Measurements from ENCODE around the gene SNAI3.

The SNAI3 gene

DNA sequence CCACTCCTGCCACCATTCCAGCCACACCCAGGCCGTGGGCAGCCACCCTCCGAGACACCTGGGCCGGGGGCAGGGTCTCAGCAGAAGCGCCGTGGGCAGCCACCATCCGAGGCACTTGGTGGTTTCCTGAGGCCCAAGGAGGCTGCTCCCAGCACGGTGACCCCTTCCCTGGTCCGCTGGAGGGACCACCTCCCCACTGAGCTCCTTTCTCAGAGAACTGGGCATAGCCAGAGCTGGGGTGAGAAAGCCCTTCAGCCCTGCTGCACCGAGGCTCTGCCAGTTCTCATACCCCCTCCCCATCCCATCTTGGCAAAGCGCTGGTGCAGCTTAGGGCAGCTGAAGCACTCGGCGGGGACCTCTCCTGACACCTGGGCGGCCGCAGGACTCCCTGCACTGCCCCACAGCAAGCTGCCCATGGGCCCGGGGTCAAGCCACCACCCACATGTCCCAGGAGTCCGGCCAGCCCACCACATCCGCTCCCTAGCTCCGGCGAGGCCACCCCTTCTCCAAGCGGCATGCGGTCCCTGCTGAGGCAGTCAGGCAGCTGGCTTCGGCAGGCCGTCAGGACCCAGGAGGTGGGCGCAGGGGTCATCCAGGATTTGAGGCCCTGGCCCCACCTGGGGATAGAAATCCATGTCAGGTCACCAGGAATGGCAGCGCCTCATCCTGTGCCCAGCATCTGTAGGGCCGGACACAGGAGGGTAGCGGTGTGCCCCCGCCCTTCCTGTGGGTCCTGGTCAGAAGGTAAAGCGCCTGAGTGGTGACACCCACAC lies 34.1 kb downstream of the SNAI3 start:
- Histone ChIP-seq H3K9me3 (ENCODE audit: control insufficient read depth, insufficient read depth, low read length) (no peaks in the 10 kb centered on the region), H3K4me1 (ENCODE audit: insufficient read depth, low read length) (no peaks in the 10 kb centered on the region; the same call in 1 of the 2 replicates), H3K36me3 (ENCODE audit: insufficient read depth, low read length) (no peaks in the 10 kb centered on the region), H3K9ac (ENCODE audit: low read depth, low read length) (no peak overlapping the region)

DNA sequence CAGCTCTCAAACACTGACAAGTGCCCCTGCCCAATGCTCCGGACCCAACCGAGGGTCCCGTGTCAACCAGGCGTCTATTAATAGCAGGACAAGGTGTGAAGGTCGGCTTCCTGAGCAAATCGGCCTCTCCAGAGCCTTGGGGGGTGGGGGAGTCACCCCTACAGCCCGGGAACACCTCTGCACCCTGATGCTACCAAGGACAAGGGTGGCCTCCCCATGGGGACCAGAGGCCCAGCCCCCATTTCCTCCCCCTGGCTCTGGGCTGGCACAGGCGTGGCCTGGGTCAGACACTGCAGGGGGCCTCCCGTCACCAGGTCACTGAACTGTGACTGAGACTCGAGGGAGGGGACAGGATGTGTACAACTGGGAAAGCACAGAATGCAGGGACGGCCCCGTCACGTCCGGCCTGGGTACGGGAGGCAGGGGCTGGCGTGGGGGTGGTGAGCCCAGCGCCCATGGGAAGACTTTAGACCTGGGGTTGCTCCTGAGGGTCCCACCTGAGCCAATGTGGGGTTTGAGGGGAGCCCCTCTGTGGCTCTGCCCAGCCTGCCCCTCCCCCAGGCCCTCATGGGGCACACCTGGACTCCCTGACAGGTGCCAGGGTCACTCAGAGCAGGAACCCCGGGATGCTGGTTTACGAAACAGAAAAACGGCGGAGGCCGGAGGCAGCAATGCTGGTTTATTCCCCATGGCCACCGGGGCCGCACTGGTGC lies 34.9 kb downstream of the SNAI3 start:
- H3K9ac ChIP-seq (ENCODE audit: low read depth, low read length), result peak overlapping the region; percentile 79; the same call in 1 of the 2 replicates
- H3K9me3 ChIP-seq (ENCODE audit: control insufficient read depth, insufficient read depth, low read length), result no peaks in the 10 kb centered on the region
- no peaks in the 10 kb centered on the region for H3K36me3 ChIP-seq (ENCODE audit: insufficient read depth, low read length)
- H3K4me1 ChIP-seq (ENCODE audit: insufficient read depth, low read length), result no peaks in the 10 kb centered on the region; the same call in 1 of the 2 replicates

DNA sequence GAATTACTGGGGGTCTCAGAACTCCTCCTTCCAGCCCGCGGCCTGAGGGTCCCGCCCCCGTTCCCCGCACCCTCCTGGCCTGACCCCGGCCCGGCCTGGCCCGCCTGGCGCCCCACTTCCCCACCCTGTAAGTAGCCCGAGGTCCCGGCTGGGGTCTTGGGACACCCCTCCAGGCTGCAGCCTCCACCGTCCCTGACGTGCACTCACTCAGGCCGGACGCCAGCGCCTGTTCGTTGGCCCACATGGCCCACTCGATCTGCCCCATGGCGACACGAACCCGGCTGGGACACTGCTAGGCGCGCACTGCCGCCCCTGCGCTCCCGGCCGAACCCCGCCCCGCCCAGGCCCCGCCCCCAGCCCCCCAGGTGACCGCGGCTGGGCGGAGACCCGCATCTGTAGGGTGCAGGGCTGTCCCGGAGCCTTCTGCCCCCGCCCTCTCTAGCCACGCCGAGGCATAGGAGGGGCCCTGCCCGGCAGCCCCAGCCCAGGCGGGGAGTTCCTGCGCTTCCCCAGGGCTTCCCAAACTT lies 35.5 kb downstream of the SNAI3 start, which contains the start of gene CYBA:
Gene CYBA (minus strand): TSS at position 305 of the 527 bp plus-strand sequence. CDS start 40 bp downstream, at position 265.
- Histone ChIP-seq H3K9ac (ENCODE audit: low read depth, low read length) (peak within 1 kb of the TSS; percentile 79), H3K36me3 (ENCODE audit: insufficient read depth, low read length) (no peaks in the 10 kb centered on the region), H3K9me3 (ENCODE audit: control insufficient read depth, insufficient read depth, low read length) (no peaks in the 10 kb centered on the region), H3K4me1 (ENCODE audit: insufficient read depth, low read length) (no peaks in the 10 kb centered on the region; the same call in 1 of the 2 replicates)

DNA sequence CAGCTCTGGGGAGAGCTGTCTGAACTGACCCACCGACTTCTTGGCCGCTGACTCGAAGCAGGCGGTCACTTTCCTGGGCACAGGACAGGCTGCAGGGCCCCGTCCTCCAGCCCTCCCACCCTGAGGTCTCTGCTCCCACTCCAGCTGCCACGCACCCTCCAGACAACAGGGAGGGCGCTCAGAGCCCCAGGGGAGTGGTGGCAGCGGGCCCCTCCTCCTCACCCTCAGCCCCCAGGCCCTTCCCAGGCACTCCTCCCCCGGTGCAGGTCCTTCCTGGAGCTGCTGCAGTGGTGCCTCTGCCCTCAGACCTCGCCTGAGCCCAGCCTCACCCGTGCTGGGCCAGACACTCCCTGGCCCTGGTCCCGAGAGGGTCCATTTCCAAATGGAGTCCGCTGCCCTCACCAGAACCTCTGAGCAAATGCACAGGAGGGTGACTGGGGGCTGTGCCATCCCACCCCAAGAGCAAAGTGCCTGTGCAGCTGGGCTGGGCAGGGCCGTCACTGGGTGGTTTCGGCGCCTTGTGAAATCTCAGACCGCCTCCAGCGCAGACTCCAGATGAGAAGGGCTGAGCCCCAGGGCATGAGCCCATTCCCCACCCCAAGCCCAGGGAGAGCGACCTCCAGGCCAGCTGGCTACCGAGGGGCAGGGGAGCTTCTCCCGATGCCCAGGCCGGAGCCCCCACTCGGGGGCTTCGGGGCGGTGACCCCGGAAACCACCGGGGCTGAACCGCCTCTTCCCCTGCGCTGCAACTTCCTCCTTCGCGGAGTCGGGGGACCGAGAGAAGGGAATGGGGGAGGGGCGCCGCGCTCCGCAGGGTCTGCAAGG lies 36.2 kb downstream of the SNAI3 start:
- Histone ChIP-seq H3K9me3 (ENCODE audit: control insufficient read depth, insufficient read depth, low read length) (no peaks in the 10 kb centered on the region), H3K4me1 (ENCODE audit: insufficient read depth, low read length) (no peaks in the 10 kb centered on the region; the same call in 1 of the 2 replicates), H3K36me3 (ENCODE audit: insufficient read depth, low read length) (no peaks in the 10 kb centered on the region), H3K9ac (ENCODE audit: low read depth, low read length) (peak overlapping the region; percentile 79)

DNA sequence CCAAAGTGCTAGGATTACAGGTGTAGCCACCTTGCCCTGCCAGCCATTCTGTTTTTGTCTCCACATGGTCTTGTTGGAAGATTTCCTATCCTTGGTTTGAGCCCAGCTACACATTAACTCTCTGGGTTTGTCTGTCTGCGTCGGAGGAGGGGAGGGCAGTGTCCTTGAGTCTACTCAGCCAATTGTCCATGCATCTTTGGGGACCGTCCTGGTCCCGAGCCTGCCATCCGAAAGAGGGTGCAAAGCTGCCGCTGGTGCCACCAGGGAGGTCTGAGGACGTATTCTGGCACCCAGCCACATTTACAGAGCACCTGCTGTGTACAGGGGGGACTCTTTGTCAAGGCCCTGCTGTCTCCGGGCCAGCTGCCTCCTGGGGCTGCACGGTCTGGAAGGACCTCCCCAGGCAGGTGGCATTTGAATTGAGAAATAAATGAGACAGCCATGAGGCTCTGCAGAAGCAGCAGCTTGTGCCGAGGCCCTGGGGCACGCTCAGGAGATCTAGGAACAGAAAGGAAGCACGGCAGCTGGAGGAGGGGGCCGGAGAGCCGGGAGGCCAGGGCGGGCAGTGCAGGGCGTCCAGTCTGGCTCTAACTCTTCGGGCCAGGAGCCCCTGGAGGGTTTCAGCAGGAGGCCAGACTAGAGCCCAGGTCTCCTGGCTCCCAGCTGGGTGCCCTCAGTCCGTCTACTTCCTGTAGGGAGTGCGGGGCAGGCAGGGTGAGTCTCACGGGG lies 36.9 kb downstream of the SNAI3 start:
- no peaks in the 10 kb centered on the region for H3K9me3 ChIP-seq (ENCODE audit: control insufficient read depth, insufficient read depth, low read length)
- H3K36me3 ChIP-seq (ENCODE audit: insufficient read depth, low read length), result no peaks in the 10 kb centered on the region
- H3K9ac ChIP-seq (ENCODE audit: low read depth, low read length), result peak overlapping the region; percentile 79; the same call in 1 of the 2 replicates
- H3K4me1 ChIP-seq (ENCODE audit: insufficient read depth, low read length), result no peaks in the 10 kb centered on the region; the same call in 1 of the 2 replicates

DNA sequence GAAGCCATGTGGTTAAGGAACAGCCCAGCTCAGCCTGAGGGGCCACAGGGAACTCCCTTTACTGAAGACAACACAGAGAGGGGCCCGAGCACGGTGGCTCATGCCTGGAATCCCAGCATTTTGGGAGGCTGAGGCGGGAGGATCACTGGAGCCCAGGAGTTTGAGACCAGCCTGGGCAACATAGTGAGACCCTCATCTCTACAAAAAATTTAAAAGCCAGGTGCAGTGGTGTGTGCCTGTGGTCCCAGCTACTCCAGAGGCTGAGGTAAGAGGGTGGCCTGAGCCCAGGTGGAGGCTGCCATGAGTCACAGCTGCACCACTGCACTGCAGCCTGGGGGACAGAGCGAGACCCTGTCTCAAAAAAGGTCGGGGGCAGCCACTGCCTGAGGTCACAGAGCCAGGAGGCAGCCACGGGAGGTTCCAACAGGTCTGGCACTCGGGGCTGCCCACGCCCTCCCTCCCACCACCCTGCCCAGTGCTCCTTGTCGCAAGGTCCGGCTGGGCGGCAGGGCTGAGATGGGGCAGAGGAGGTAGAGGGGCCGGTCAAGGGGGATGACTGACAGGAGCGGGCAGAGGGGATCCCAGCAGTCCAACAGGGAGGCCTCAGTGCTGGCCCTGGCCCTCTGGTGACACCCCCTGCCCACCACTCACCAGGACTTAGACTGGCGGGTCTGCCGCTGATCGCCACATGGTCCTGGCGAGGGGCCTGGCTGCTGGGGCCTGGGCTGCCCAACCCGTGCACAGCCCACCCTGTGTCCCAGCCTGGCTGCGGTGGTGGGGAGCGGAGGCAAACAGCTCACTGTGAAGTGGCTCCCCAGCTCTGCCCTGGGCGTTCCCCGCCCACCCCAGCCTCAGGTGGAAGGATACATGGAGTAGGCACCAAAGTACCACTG lies 38.9 kb downstream of the SNAI3 start:
- Histone ChIP-seq H3K4me1 (ENCODE audit: insufficient read depth, low read length) (no peaks in the 10 kb centered on the region; the same call in 1 of the 2 replicates), H3K36me3 (ENCODE audit: insufficient read depth, low read length) (no peaks in the 10 kb centered on the region), H3K9ac (ENCODE audit: low read depth, low read length) (no peak overlapping the region), H3K9me3 (ENCODE audit: control insufficient read depth, insufficient read depth, low read length) (no peaks in the 10 kb centered on the region)

DNA sequence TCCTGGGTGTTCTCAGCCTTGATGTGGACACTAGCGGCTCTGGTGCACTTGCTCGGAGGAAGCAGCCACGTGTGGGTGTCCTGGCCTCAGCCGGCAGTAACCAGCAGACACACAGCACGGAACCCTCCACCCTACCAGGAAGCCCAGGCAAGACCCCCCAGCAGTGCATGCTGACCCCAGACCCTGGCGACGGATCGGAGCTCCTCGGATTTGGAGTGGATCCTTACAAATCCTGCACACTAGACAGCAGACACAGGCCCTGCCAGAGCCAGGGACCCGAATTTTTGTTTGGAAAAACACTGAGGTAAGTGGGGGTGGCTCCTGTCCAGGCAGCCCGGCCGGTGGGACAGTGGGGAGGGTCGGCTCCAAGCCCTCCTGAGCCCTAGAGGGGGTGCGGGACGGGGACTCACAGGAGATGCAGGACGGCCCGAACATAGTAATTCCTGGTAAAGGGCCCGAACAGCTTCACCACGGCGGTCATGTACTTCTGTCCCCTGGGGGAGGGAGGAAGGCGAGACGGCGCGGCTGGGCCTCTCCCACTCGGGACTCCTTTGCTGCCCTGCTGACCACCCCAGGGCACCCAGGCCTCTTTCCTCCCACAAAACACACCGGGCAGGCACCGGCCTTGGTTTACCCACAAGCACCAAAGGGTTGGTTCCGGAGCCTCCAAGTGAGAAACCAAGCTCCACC lies 39.8 kb downstream of the SNAI3 start:
- no peaks in the 10 kb centered on the region for H3K9me3 ChIP-seq (ENCODE audit: control insufficient read depth, insufficient read depth, low read length)
- H3K4me1 ChIP-seq (ENCODE audit: insufficient read depth, low read length), result no peaks in the 10 kb centered on the region; the same call in 1 of the 2 replicates
- H3K36me3 ChIP-seq (ENCODE audit: insufficient read depth, low read length), result no peaks in the 10 kb centered on the region
- no peak overlapping the region for H3K9ac ChIP-seq (ENCODE audit: low read depth, low read length)

DNA sequence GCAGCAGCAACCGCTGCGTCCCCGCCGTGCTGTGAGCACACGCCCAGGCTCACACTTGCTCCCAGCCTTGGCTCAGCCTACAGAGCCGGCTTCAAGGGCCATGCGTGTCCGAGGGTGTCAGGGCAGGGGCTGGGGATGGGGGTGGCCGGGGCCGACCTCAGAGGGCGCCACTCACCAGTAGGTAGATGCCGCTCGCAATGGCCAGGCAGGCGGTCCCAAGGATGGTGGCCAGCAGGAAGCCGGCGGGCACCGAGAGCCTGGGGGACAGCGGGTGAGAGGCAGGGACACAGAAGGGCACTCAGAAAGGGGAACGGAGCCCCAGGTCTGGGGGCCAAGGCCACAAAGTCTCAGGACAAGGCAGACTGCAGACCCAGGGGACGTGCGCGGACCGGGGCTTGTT lies 40.4 kb downstream of the SNAI3 start:
- Histone ChIP-seq H3K4me1 (ENCODE audit: insufficient read depth, low read length) (no peaks in the 10 kb centered on the region; the same call in 1 of the 2 replicates), H3K9ac (ENCODE audit: low read depth, low read length) (no peak overlapping the region)

DNA sequence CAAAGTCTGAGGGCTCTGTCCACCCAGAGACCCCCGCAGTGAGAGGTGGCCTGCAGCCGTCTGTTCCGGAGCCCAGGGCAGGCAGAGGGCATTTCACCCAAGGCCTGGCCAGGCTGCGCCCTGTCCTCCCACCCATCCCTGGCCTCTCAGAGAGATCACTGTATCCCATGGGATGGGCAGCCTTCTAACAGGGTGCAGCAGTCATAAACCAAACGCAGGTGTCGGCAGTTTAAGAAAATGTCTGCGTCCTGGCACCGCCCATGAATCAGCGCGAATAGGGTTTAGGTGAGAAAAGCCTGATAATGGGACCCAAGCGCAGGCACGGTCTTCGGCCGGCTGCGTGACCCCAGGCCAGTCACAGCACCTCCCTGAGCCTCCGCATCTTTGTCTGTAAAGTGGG lies 40.9 kb downstream of the SNAI3 start:
- Histone ChIP-seq H3K9ac (ENCODE audit: low read depth, low read length) (no peak overlapping the region), H3K9me3 (ENCODE audit: control insufficient read depth, insufficient read depth, low read length) (no peaks in the 10 kb centered on the region), H3K36me3 (ENCODE audit: insufficient read depth, low read length) (no peaks in the 10 kb centered on the region), H3K4me1 (ENCODE audit: insufficient read depth, low read length) (no peaks in the 10 kb centered on the region; the same call in 1 of the 2 replicates)

More for the DNA sequence above, 40.4 kb downstream of the SNAI3 start:
- Histone ChIP-seq H3K9me3 (ENCODE audit: control insufficient read depth, insufficient read depth, low read length) (no peaks in the 10 kb centered on the region), H3K36me3 (ENCODE audit: insufficient read depth, low read length) (no peaks in the 10 kb centered on the region)

DNA sequence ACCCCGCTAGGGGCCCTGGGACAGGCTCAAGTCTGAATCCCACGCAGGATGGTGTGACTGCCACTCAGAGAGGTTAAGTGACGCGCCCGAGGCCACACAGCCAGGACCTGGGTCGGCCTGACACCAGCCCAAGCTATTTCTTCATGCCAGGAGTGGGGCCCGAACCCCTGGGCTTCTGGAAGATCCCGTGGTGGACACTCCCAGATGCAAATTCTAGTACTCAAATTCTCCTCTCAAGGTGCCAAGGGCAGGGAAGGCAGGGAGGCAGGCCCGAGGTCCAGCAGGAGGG lies 42.7 kb downstream of the SNAI3 start:
- Histone ChIP-seq H3K9ac (ENCODE audit: low read depth, low read length) (no peak overlapping the region), H3K9me3 (ENCODE audit: control insufficient read depth, insufficient read depth, low read length) (no peaks in the 10 kb centered on the region), H3K36me3 (ENCODE audit: insufficient read depth, low read length) (no peaks in the 10 kb centered on the region), H3K4me1 (ENCODE audit: insufficient read depth, low read length) (no peaks in the 10 kb centered on the region; the same call in 1 of the 2 replicates)

DNA sequence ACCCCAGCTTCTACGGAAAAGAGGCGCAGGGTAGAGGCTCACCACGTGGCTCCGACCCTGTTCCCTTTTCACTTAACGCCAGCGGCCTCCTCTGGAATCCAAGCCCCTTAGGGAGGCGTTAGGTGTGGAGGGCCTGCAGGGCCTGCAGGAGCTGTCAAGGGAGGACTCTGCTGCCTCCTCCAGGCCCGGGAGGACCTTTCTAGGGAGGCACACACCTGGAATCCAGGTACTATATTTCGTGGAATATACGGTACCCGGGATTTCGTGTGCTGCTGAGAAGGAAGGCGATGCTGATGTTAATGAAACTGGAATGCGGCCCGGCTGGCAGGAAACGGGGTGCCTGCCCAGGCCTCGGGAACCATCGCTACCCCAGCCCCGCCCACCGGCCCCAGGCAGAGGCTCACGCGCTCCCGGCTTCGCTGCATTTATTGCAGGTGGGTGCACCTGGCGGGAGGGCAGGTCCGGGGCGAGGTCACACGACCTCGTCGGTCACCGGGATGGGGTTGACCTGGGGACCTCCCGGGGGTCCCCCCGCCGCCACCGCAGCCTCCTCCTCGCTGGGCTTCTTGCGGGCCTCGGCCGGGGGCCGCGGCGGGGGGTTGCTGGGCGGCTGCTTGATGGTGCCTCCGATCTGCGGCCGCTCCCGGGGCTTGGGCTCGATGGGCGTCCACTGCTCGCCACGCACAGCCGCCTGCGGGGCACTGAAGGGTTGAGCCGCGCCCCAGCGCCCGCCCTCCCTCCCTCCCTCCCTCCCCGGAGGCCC lies 43.2 kb downstream of the SNAI3 start:
- no peak overlapping the region for H3K9ac ChIP-seq (ENCODE audit: low read depth, low read length)
- peaks cover 2% of the 10 kb centered on the region; the same call in 1 of the 2 replicates for H3K4me1 ChIP-seq (ENCODE audit: insufficient read depth, low read length)
- H3K36me3 ChIP-seq (ENCODE audit: insufficient read depth, low read length), result no peaks in the 10 kb centered on the region
- H3K9me3 ChIP-seq (ENCODE audit: control insufficient read depth, insufficient read depth, low read length), result no peaks in the 10 kb centered on the region
